Neural cell (in vitro differentiated cells): ENCODE data around the gene DACT2.

ENCODE experiments used
- CTCF ChIP-seq: fragments of 450-650 bp; IDR thresholded peaks from 2 replicates; pipeline ENCODE4 v1.5.1; 2014; ENCODE audit warnings: antibody characterized with exemption, mild to moderate bottlenecking, moderate library complexity; ENCODE audit not compliant: poor library complexity, severe bottlenecking
- EP300 ChIP-seq: fragments of 450-650 bp; conservative IDR thresholded peaks from 2 replicates; pipeline ENCODE4 v1.6.1; 2014; ENCODE audit warnings: antibody characterized with exemption, mild to moderate bottlenecking, moderate library complexity; ENCODE audit not compliant: poor library complexity, severe bottlenecking
- EZH2 ChIP-seq: fragments of 200-600, 300-800 bp; shearing (Covaris generic), sonication (generic); IDR thresholded peaks from 2 replicates; pipeline ENCODE4 v1.6.1; 2014; ENCODE audit warnings: antibody characterized with exemption, low read length, borderline replicate concordance, mild to moderate bottlenecking; ENCODE audit not compliant: insufficient read depth, poor library complexity, severe bottlenecking
- MXI1 ChIP-seq: fragments of 450-650 bp; conservative IDR thresholded peaks from 2 replicates; pipeline ENCODE4 v1.6.1; 2014; ENCODE audit warnings: antibody characterized with exemption, mild to moderate bottlenecking; ENCODE audit not compliant: poor library complexity, severe bottlenecking
- POLR2AphosphoS5 ChIP-seq: IDR thresholded peaks from 2 replicates; pipeline ENCODE4 v1.6.1; 2012
- RAD21 ChIP-seq: fragments of 450-650 bp; conservative IDR thresholded peaks from 2 replicates; pipeline ENCODE4 v1.6.1; 2014; ENCODE audit warnings: antibody characterized with exemption, mild to moderate bottlenecking, moderate library complexity
- TAF1 ChIP-seq: IDR thresholded peaks from 2 replicates; pipeline ENCODE4 v1.6.1; 2012; ENCODE audit warnings: low read depth

GRCh38 chr6:168276576-168277273, 42.9 kb downstream of the DACT2 start:
- TF ChIP-seq MXI1: no peak
- TF ChIP-seq CTCF: no peak
- TF ChIP-seq RAD21: no peak
- no peak for TF ChIP-seq POLR2AphosphoS5
- TF ChIP-seq TAF1: no peak
- no peak for TF ChIP-seq EZH2
- TF ChIP-seq EP300: no peak
